ENCODE measurements around the gene ARHGAP26.

ARHGAP26 gene, protein sequence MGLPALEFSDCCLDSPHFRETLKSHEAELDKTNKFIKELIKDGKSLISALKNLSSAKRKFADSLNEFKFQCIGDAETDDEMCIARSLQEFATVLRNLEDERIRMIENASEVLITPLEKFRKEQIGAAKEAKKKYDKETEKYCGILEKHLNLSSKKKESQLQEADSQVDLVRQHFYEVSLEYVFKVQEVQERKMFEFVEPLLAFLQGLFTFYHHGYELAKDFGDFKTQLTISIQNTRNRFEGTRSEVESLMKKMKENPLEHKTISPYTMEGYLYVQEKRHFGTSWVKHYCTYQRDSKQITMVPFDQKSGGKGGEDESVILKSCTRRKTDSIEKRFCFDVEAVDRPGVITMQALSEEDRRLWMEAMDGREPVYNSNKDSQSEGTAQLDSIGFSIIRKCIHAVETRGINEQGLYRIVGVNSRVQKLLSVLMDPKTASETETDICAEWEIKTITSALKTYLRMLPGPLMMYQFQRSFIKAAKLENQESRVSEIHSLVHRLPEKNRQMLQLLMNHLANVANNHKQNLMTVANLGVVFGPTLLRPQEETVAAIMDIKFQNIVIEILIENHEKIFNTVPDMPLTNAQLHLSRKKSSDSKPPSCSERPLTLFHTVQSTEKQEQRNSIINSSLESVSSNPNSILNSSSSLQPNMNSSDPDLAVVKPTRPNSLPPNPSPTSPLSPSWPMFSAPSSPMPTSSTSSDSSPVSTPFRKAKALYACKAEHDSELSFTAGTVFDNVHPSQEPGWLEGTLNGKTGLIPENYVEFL

GRCh38 chr5:142769793-142770649 lies at the start of gene ARHGAP26:
ARHGAP26 (plus strand) TSS chr5:142770377; CDS start chr5:142770762, 385 bp downstream.
- peak; percentile 96 to 97 for DNase-seq (ENCODE audit: low read depth in 1 of 2, low spot score in 1 of 2)
- no peak for TF ChIP-seq JUND (IDR thresholded peaks at IDR 0.05; ENCODE audit: low read depth)
- in situ Hi-C loops (cut with HindIII; ENCODE audit: low pct_unique_long_range_greater_than_20kb, low sequenced_read_pairs): no loop called here

DNA sequence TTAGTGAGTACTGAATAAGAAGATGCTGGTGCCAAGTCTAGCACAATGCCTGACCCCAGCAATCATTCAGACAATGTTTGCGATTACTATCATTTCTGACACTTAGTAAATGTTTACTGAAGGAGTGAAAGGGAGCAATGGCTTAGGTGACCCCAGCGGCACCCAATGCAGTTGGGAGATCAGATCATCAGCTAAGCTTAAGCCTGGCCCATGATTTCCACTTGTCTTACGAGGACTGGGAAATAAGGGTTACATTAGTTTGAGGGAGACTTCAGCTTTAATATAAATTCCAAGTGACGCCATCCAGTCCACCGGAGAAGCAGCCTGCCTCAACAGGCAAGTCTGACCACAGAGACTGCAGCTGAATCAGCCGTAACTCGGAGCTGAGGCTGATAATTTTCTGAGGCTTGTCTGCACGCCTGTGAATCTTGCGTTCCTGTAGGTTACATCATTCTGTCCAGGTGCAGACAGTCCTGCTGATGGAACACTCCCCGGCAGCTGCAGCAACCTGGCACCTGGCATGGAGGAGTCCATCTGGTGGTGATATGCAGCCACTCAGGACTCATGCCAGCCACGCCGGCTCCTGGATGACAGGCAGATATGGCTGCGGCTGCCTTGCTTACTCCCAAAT lies 49.4 kb upstream of the ARHGAP26 start:
- DNase-seq (ENCODE audit: low read depth in 1 of 2, low spot score in 1 of 2): peak in 1 of 2 experiments; percentile 64
- in situ Hi-C loops (cut with HindIII; ENCODE audit: low pct_unique_long_range_greater_than_20kb, low sequenced_read_pairs): loop anchor here (25.0 kb wide), 1 partner anchor 167 kb away; no protein-coding TSS in a partner anchor
- TF ChIP-seq JUND (IDR thresholded peaks at IDR 0.05; ENCODE audit: low read depth): no peak

DNA sequence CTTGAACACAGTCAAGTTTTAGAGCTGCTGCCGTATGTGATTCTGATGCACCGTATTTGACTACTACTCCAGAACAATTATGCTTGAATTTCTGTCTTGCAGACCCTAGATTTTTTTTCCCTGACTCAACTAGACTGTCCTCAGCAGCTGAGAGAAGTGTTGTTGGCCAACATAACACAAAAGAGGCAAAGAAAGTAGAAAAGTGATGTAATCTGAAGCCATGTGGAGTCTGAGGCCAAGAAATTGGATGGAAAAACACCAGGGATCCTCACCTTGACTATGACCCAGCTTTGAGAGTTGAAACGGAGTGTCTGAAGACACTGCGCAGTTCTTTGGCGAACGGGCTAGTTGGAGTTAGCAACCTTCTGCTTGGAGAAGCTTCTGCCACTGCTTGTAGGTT lies 48.0 kb upstream of the ARHGAP26 start:
- in situ Hi-C loops (cut with HindIII; ENCODE audit: low pct_unique_long_range_greater_than_20kb, low sequenced_read_pairs): loop anchor here (25.0 kb wide), 1 partner anchor 165 kb away; no protein-coding TSS in a partner anchor
- DNase-seq (ENCODE audit: low read depth in 1 of 2, low spot score in 1 of 2): no peak
- TF ChIP-seq JUND (IDR thresholded peaks at IDR 0.05; ENCODE audit: low read depth): no peak

- in situ Hi-C loops (cut with HindIII; ENCODE audit: low pct_unique_long_range_greater_than_20kb, low sequenced_read_pairs): loop anchor here (25.0 kb wide), 1 partner anchor 164 kb away; no protein-coding TSS in a partner anchor
- no peak for DNase-seq (ENCODE audit: low read depth in 1 of 2, low spot score in 1 of 2)
- TF ChIP-seq JUND (IDR thresholded peaks at IDR 0.05; ENCODE audit: low read depth): no peak
These were observed 47.3 kb upstream of the ARHGAP26 start for GRCh38 chr5:142722896-142723295.

DNA sequence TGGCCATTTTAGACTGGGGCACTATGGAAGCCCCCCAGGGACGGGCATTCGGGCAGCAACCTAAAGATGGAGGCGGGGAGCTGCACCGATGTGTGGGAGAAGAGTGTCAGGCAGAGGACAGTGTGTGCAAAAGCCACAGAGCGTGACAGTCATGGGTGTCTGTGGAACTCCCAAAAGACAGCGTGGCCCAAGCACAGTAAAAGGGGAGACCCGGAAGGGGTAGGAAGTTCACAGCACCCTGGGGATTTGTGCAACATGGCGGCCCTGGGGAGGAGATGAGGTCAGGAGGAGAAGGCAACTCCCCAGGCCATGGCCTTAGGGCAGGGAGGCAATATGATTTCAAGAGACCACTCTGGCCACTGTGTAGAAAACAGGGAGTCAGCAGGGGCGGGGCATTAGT lies 45.4 kb upstream of the ARHGAP26 start:
- no peak for TF ChIP-seq JUND (IDR thresholded peaks at IDR 0.05; ENCODE audit: low read depth)
- in situ Hi-C loops (cut with HindIII; ENCODE audit: low pct_unique_long_range_greater_than_20kb, low sequenced_read_pairs): loop anchor here (25.0 kb wide), 1 partner anchor 162 kb away; no protein-coding TSS in a partner anchor
- no peak for DNase-seq (ENCODE audit: low read depth in 1 of 2, low spot score in 1 of 2)

DNA sequence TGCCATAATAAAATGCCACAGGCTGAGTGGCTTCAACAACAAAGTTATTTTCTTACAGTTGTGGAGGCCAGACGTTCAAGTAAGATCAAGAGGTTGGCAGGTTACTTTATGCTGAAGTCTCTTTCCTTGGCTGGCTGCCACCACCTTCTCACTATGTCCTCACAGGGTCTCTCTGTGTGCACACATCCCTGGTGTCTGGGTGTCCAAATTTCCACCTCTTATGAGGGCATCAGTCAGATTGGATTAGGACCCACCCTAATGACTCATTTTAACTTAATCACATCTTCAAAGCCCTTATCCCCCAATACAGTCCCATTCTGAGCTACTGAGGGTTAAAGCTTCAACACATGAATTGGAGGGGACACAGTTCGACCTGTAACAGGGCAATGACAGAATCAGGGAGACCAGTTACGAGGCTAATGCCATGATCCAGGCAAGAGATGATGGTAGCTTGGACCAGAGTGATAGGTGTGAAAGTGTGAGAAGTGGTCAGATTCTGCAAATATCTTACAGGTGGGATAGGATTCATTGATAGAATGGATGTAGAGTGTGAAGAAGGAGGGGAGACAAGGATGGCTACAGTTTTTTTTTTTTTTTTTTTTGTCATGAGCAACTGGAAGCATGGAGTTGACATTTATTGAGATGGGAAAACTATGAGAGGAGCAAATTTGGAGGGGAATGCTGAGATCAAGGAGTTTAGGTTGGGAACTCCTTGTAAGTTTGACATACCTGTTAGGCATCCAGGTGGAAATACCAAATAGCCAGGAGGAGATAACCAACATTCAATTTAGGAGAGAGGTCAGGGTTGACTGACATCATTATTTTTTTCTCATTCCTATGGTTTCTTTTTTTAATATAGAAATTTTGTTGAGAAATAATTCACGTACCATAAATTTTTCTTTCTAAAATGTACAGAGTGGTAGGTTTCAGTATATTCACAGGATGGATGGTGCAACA lies 44.7 kb upstream of the ARHGAP26 start:
- DNase-seq (ENCODE audit: low read depth in 1 of 2, low spot score in 1 of 2): no peak
- no peak for TF ChIP-seq JUND (IDR thresholded peaks at IDR 0.05; ENCODE audit: low read depth)
- in situ Hi-C loops (cut with HindIII; ENCODE audit: low pct_unique_long_range_greater_than_20kb, low sequenced_read_pairs): no loop called here

DNA sequence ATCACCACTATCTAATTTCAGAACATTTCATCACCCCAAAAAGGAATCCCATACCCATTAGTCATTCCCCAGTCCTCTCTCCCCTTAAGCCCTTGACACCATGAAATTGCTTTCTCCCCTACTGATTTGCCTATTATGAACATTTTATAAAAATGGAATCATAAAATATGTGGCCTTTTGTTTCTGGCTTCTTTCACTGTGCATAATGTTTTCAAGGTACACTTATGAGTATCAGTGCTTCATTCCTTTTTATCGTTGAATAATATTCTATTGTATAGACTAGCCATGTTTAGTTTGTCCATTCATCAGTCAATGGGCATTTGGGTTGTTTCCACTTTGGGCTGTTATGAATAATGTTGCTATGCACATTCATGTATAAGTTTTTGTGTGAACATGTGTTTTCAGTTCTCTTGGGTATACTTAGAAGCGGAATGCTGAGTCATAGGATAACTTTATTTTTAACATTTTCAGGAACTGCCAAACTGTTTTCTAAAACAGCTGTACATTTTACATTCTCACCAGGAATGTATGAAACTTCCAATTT lies 43.9 kb upstream of the ARHGAP26 start:
- DNase-seq (ENCODE audit: low read depth in 1 of 2, low spot score in 1 of 2): no peak
- in situ Hi-C loops (cut with HindIII; ENCODE audit: low pct_unique_long_range_greater_than_20kb, low sequenced_read_pairs): no loop called here
- no peak for TF ChIP-seq JUND (IDR thresholded peaks at IDR 0.05; ENCODE audit: low read depth)

DNA sequence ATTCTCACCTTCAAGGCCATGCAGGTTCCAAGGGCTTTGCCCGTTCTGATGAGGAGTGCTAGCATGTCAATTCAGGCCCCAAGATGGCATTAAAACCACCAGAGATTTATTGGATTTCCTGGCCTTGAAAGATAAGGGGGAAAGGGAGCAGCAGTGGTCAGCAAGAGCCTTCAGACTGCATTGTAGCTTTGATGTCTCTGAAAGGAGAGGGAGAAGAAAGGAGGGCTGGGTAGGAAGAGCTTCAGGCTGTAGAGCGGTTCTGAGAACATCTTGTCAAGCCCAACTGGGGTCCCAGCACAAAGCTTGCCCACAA lies 42.5 kb upstream of the ARHGAP26 start:
- in situ Hi-C loops (cut with HindIII; ENCODE audit: low pct_unique_long_range_greater_than_20kb, low sequenced_read_pairs): no loop called here
- no peak for TF ChIP-seq JUND (IDR thresholded peaks at IDR 0.05; ENCODE audit: low read depth)
- DNase-seq (ENCODE audit: low read depth in 1 of 2, low spot score in 1 of 2): no peak

- TF ChIP-seq JUND (IDR thresholded peaks at IDR 0.05; ENCODE audit: low read depth): no peak
- DNase-seq (ENCODE audit: low read depth in 1 of 2, low spot score in 1 of 2): no peak
- in situ Hi-C loops (cut with HindIII; ENCODE audit: low pct_unique_long_range_greater_than_20kb, low sequenced_read_pairs): no loop called here
These were observed 34.6 kb upstream of the ARHGAP26 start for GRCh38 chr5:142735323-142736246.

DNA sequence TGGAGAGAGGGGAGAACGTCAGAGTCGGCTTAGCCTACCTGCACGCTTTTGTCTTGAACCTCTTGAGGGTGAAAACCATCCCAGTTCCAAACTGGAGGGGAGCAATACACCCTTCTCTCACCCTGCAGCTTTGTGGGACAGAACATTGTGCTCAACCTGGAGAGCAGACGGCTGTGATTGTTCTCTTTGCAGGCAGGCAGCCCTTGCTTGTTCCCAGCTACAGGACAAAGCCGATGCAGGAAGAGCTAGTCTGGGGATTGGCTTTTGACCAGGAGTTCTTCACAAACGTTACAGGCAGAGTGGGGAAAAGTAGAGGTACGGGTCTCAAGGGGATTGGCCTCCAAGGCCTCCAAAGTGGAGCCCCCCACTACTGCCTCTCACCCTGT lies 33.9 kb upstream of the ARHGAP26 start:
- no peak for DNase-seq (ENCODE audit: low read depth in 1 of 2, low spot score in 1 of 2)
- TF ChIP-seq JUND (IDR thresholded peaks at IDR 0.05; ENCODE audit: low read depth): no peak
- in situ Hi-C loops (cut with HindIII; ENCODE audit: low pct_unique_long_range_greater_than_20kb, low sequenced_read_pairs): no loop called here

Measured in T47D (cell line).